Esophagus squamous epithelium (tissue), 5 donors: Measurements from ENCODE around the gene CTSL. TPM values are rescaled to one million over a fixed set of nuclear protein-coding genes. Genes with fewer than 3 reads are reported as not detected.

Experiments used
- DNase-seq: peaks from one replicate; lab custom pipeline; 2025; lab: John Stamatoyannopoulos, UW
- H3K27ac ChIP-seq, 4 donors: fragments of 200-600 bp; sonication (generic); one replicate each; pipeline ENCODE4 v1.5.1; 2016 to 2019; ENCODE audit warnings: mild to moderate bottlenecking in 1 of 4
- H3K27me3 ChIP-seq, 4 donors: fragments of 200-600 bp; sonication (generic); 1 replicate in 3 of 4; 2 replicates in 1 of 4; pipeline versions ENCODE4 v1.5.1 to v1.6.0; 2017 to 2021; ENCODE audit warnings: antibody characterized with exemption in 1 of 4
- H3K36me3 ChIP-seq, 3 donors: fragments of 200-600 bp; sonication (generic); one replicate each; pipeline ENCODE4 v1.5.1; 2016 to 2019
- H3K4me1 ChIP-seq, 3 donors: fragments of 200-600 bp; sonication (generic); one replicate each; pipeline ENCODE4 v1.5.1; 2017 to 2019
- H3K4me3 ChIP-seq, 4 donors: fragments of 200-600 bp; sonication (generic); 1 replicate in 3 of 4; 2 replicates in 1 of 4; pipeline ENCODE4 v1.5.1; 2016 to 2019; ENCODE audit warnings: mild to moderate bottlenecking in 2 of 4, moderate library complexity in 1 of 4
- H3K9me3 ChIP-seq, 3 donors: fragments of 200-600 bp; sonication (generic); one replicate each; pipeline ENCODE4 v1.5.1; 2016 to 2019
- POLR2A ChIP-seq, 4 donors: fragments of 450-650 bp; IDR thresholded peaks; one replicate each; pipeline ENCODE4 v1.6.1; 2017; ENCODE audit warnings: antibody characterized with exemption in 4 of 4, mild to moderate bottlenecking in 4 of 4, moderate library complexity in 3 of 4
- WGBS, 2 donors: methylation state at CpG; one replicate each; pipeline ENCODE4 v1.1.5; 2018; 5-methylcytosine and 5-hydroxymethylcytosine counted together
- intact Hi-C: fragments of 100-400 bp; cut with DNase I; formaldehyde crosslinking; loops from one replicate; pipeline ENCODE4 v1.15.0; 2022
- total RNA-seq, 4 donors: library from RNA; depleted of rRNA; stranded (reverse); fragments of >200 nt; gene quantifications; one replicate each; pipeline ENCODE4 v1.1.0, GENCODE V29; 2016
- TF ChIP-seq, protein P1 (sequence below), 6 experiments: fragments of 450-650 bp in 4 of 6; fragments of 200-600 bp in 2 of 6; sonication (generic) in 2 of 6; IDR thresholded peaks; one replicate each; pipeline ENCODE4 v1.5.1; 2016 to 2019; ENCODE audit warnings: antibody characterized with exemption in 6 of 6, mild to moderate bottlenecking in 4 of 6, moderate library complexity in 4 of 6
- donor health status: DM: yes; HTN: yes; CAD: no.

Gene CTSL
- total RNA-seq, 4 donors from 2014 or later = 7.6 to 64.2 (median 42.4) TPM

DNA sequence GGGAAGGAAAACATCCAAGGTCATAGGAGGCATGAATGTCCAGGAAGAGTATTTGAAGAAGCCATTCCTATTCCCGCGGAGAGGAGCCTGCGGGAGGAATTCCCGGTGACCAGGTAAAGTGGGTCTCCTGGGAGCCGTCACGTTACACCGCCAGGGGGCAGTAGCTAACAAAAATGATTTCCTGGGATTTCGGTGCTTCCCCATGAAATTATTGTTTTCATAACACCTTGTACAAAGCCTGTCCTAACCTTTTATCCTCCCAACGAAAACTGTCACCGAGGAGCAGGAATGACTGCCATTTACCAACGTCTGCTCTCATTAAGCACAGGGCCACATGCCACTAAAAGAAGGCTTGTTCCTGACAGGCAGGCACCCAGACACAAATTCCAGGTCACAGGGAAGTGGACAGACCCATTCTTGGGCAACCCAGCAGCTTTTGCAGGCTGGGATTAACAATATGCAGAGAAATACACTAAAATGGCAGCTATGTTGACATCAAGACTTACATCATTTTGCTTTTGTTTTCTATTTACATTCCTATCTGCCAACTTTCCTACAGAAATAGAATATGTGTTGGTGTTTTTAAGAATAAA is 41.2 kb upstream of the CTSL start:
- WGBS, 2 donors = 22 to 41% methylated on average over 5 to 9 of the region's 11 CpGs
- no peak for DNase-seq
- Histone ChIP-seq H3K27ac (peak overlapping the region in 1 of 4 donors; percentile 15), H3K4me1 (peaks cover 0 to 20% (median 6%) of the 10 kb centered on the region in 3 donors), H3K27me3 (no peaks in the 10 kb centered on the region), H3K36me3 (peaks cover 0 to 11% (median 0%) of the 10 kb centered on the region in 3 donors), H3K4me3 (no peak overlapping the region), H3K9me3 (no peaks in the 10 kb centered on the region)
- TF ChIP-seq, protein P1, sequence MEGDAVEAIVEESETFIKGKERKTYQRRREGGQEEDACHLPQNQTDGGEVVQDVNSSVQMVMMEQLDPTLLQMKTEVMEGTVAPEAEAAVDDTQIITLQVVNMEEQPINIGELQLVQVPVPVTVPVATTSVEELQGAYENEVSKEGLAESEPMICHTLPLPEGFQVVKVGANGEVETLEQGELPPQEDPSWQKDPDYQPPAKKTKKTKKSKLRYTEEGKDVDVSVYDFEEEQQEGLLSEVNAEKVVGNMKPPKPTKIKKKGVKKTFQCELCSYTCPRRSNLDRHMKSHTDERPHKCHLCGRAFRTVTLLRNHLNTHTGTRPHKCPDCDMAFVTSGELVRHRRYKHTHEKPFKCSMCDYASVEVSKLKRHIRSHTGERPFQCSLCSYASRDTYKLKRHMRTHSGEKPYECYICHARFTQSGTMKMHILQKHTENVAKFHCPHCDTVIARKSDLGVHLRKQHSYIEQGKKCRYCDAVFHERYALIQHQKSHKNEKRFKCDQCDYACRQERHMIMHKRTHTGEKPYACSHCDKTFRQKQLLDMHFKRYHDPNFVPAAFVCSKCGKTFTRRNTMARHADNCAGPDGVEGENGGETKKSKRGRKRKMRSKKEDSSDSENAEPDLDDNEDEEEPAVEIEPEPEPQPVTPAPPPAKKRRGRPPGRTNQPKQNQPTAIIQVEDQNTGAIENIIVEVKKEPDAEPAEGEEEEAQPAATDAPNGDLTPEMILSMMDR (IDR thresholded peaks at IDR 0.05) = peak; percentile 38 to 75 (median 62)
- TF ChIP-seq POLR2A (IDR thresholded peaks at IDR 0.05) = no peak
- intact Hi-C loops = loop anchor here (5.0 kb wide), 1 partner anchor 138 kb away; no protein-coding TSS in a partner anchor

DNA sequence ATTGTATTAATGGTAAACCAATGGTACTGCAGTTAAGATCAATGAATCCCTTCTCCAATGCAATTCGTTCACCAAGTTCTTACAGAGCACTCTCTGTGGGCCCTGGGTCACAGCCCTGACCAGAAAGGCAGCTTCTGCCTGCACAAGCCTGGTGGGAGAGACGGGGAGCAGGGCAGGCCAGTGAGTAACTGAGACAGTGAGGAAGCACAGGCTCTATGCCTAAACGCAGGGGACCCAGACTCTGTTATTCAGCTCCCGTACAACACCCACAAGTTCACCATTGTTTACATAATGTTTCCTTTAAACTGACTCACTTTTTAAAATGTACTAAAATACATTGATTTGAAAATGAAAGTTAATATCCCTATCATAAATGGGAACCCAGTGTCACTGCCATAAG is 40.5 kb upstream of the CTSL start:
- TF ChIP-seq POLR2A (IDR thresholded peaks at IDR 0.05) = no peak
- TF ChIP-seq, protein P1 (IDR thresholded peaks at IDR 0.05) = no peak
- H3K4me1 ChIP-seq = peaks cover 0 to 20% (median 6%) of the 10 kb centered on the region in 3 donors
- peak overlapping the region in 2 of 4 donors; percentile 15 to 27 for H3K27ac ChIP-seq
- H3K27me3 ChIP-seq = no peaks in the 10 kb centered on the region
- intact Hi-C loops = no loop called here
- DNase-seq = no peak
- H3K9me3 ChIP-seq = no peaks in the 10 kb centered on the region
- peaks cover 0 to 11% (median 0%) of the 10 kb centered on the region in 3 donors for H3K36me3 ChIP-seq
- 57 to 92% methylated on average over 1 to 4 of the region's 4 CpGs for WGBS, 2 donors
- no peak overlapping the region for H3K4me3 ChIP-seq

DNA sequence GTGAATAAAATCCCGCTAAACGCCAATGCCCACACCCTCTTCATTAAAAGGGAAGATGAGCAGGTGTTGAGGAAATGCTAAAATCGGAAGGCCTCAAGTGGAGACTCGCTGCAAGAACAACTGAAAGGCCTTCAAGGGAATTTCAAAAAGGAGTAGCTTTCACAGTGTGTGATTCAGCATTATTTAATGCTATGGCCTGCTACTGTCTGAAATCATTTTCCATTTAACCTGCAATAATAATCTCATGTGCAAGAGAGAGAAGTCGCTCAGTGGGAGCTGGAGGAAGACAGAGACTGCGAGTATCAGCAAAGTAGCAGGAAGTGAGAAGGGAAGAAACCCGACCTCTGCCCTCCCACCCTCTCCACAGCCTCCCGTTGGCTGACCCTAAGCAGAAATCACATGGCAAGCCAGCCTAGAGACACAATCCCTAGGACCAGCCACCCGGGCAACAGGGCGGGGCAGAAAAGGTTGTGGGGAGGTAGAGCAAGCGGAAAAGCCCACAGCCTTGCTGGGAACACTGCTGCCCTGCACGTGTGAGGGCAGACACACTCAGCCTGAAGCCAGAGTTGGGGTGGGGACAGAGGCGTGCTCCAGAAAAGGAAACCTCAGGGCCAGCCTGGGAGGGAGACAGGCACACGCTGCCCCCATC is 39.9 kb upstream of the CTSL start:
- DNase-seq = no peak
- H3K9me3 ChIP-seq = no peaks in the 10 kb centered on the region
- intact Hi-C loops = no loop called here
- TF ChIP-seq, protein P1 (IDR thresholded peaks at IDR 0.05) = no peak
- TF ChIP-seq POLR2A (IDR thresholded peaks at IDR 0.05) = no peak
- H3K4me3 ChIP-seq = no peak overlapping the region
- peaks cover 0 to 10% (median 0%) of the 10 kb centered on the region in 3 donors for H3K36me3 ChIP-seq
- H3K27me3 ChIP-seq = no peaks in the 10 kb centered on the region
- 59 to 61% methylated on average over 12 to 13 of the region's 14 CpGs for WGBS, 2 donors
- peaks cover 0 to 20% (median 6%) of the 10 kb centered on the region in 3 donors for H3K4me1 ChIP-seq
- peak overlapping the region in 2 of 4 donors; percentile 27 to 49 for H3K27ac ChIP-seq

DNA sequence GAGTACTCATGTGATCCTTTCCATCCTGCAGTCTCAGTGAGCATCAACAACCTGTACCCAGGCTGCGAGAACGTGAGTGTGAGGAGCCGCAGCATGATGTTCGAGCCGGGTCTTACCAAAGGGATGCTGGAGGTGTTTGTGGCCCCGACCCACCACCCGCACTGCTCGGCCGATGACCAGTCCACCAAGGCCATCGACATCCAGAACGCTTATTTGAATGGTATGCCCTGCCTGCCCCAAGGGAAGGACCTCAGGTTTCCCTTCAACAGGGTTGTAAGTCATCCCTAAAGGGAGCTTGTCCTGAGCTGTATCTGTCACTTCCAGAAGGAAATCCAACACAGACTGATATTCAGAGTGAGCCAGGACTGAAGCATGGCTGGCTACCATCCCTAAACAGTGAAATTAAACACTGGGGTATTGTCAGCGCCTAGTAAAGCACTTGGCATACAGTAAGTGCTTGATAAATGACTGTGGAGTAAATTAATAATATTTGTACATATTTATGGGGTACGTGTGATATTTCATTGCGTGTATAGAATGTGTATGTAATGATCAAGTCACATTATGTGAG is 39.3 kb upstream of the CTSL start:
- intact Hi-C loops = no loop called here
- no peak for TF ChIP-seq POLR2A (IDR thresholded peaks at IDR 0.05)
- TF ChIP-seq, protein P1 (IDR thresholded peaks at IDR 0.05) = no peak
- Histone ChIP-seq H3K9me3 (no peaks in the 10 kb centered on the region), H3K4me3 (no peak overlapping the region), H3K27me3 (no peaks in the 10 kb centered on the region), H3K36me3 (peaks cover 0 to 4% (median 0%) of the 10 kb centered on the region in 3 donors), H3K4me1 (peaks cover 0 to 20% (median 6%) of the 10 kb centered on the region in 3 donors), H3K27ac (peak overlapping the region in 2 of 4 donors; percentile 27 to 49)
- DNase-seq = no peak
- WGBS, 2 donors = 89 to 94% methylated on average over 6 of the region's 14 CpGs

DNA sequence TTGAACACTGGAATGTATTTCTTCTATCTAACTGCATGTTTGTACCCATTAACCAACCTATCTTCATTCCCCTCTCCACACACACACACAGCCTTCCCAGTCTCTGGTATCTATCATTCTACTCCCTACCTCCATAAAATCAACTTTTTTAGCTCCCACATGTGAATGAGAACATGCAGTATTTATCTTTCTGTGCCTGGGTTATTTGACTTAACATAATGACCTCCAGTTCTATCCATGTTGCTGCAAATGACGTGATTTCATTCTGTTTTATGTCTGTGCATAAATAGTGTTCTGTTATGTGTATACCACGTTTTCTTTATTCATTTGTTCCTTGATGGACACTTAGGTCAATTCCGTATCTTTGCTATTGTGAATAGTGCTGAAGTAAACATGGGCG is 38.7 kb upstream of the CTSL start:
- H3K27me3 ChIP-seq = no peaks in the 10 kb centered on the region
- intact Hi-C loops = no loop called here
- DNase-seq = no peak
- peaks cover 0 to 20% (median 6%) of the 10 kb centered on the region in 3 donors for H3K4me1 ChIP-seq
- H3K4me3 ChIP-seq = no peak overlapping the region
- no peaks in the 10 kb centered on the region for H3K36me3 ChIP-seq
- 58 to 60% methylated on average over 4 of the region's 4 CpGs for WGBS, 2 donors
- no peaks in the 10 kb centered on the region for H3K9me3 ChIP-seq
- no peak overlapping the region for H3K27ac ChIP-seq
- TF ChIP-seq, protein P1 (IDR thresholded peaks at IDR 0.05) = no peak
- no peak for TF ChIP-seq POLR2A (IDR thresholded peaks at IDR 0.05)
